ENCODE measurements around the gene STUB1. TPM values are rescaled to one million over a fixed set of nuclear protein-coding genes. Genes with fewer than 3 reads are reported as not detected.
A peak's percentile ranks its signal among the peaks of the same experiment; 100 is the strongest.

The STUB1 gene
- total and polyA plus RNA-seq, 2 donors (not counting 3 experiments of a cell fraction or from before 2014, with no cell fraction given), result 107 to 147 TPM

- intact Hi-C loops (cut with micrococcal nuclease) (no loop called here), dilution Hi-C loops (cut with MboI; ENCODE audit: extremely low pct_ligation_motif_present, low sequenced_read_pairs) (no loop called here)
- Histone ChIP-seq H3K9me1 (replicated peaks; ENCODE audit: control insufficient read depth, extremely low read depth, insufficient read depth, low read length) (no peaks in the 10 kb centered on the region), H4K20me1 (replicated peaks; ENCODE audit: control insufficient read depth, extremely low read depth, insufficient read depth, low read length) (no peaks in the 10 kb centered on the region), H2AFZ (ENCODE audit: low read depth, low read length) (no peak overlapping the region), H3K4me3 (replicated peaks in 1 of 3; ENCODE audit: insufficient read depth in 1 of 3, low read depth in 1 of 3, low read length in 3 of 3) (no peak overlapping the region), H3K36me3 (ENCODE audit: control insufficient read depth in 2 of 2, extremely low read depth in 1 of 2, insufficient read depth in 2 of 2, low read length in 2 of 2) (no peaks in the 10 kb centered on the region), H3K79me2 (ENCODE audit: control insufficient read depth, insufficient read depth, low read length) (no peaks in the 10 kb centered on the region), H3K9ac (replicated peaks; ENCODE audit: extremely low read depth, insufficient read depth, low read length) (no peak overlapping the region), H3K27me3 (ENCODE audit: control insufficient read depth in 2 of 2, insufficient read depth in 2 of 2, low read length in 2 of 2) (no peaks in the 10 kb centered on the region), H3K9me3 (replicated peaks; ENCODE audit: control insufficient read depth, insufficient read depth, low read length) (no peaks in the 10 kb centered on the region), H3K27ac (ENCODE audit: insufficient read depth, low read depth, low read length) (no peak overlapping the region), H3K4me2 (ENCODE audit: insufficient read depth, low read length) (no peak overlapping the region), H3K4me1 (ENCODE audit: control insufficient read depth, extremely low read depth, insufficient read depth, low read length) (peaks cover 27% of the 10 kb centered on the region)
- CTCF ChIA-PET, result interaction anchor here (1.7 to 5.7 kb wide), 3 partner anchors 9 to 64 kb away, joined by 4 to 34 read pairs (median 8); partner anchors contain the start of genes CHTF18, METRN and RPUSD1
- FAIRE-seq, result no peak
- no TSS peak for BruUV-seq (replicated peaks)
- no peak for DNase-seq (ENCODE audit: low read depth, low spot score)
- TF ChIP-seq POLR2A (IDR thresholded peaks at IDR 0.05; ENCODE audit: low read depth, low read length) (peak; percentile 21), MYC (IDR thresholded peaks at IDR 0.05; ENCODE audit: low read depth, low read length) (no peak)
- POLR2A ChIA-PET, result no interaction called here
Observed at GRCh38 chr16:724188-725040, 44.2 kb downstream of the STUB1 start.

- Histone ChIP-seq H3K9me1 (replicated peaks; ENCODE audit: control insufficient read depth, extremely low read depth, insufficient read depth, low read length) (no peaks in the 10 kb centered on the region), H3K9ac (replicated peaks; ENCODE audit: extremely low read depth, insufficient read depth, low read length) (no peak overlapping the region), H3K4me3 (replicated peaks in 1 of 3; ENCODE audit: insufficient read depth in 1 of 3, low read depth in 1 of 3, low read length in 3 of 3) (no peak overlapping the region), H2AFZ (ENCODE audit: low read depth, low read length) (no peak overlapping the region), H3K4me1 (ENCODE audit: control insufficient read depth, extremely low read depth, insufficient read depth, low read length) (peaks cover 25% of the 10 kb centered on the region), H3K27ac (ENCODE audit: insufficient read depth, low read depth, low read length) (no peak overlapping the region), H3K9me3 (replicated peaks; ENCODE audit: control insufficient read depth, insufficient read depth, low read length) (no peaks in the 10 kb centered on the region), H4K20me1 (replicated peaks; ENCODE audit: control insufficient read depth, extremely low read depth, insufficient read depth, low read length) (no peaks in the 10 kb centered on the region), H3K27me3 (ENCODE audit: control insufficient read depth in 2 of 2, insufficient read depth in 2 of 2, low read length in 2 of 2) (no peaks in the 10 kb centered on the region), H3K36me3 (ENCODE audit: control insufficient read depth in 2 of 2, extremely low read depth in 1 of 2, insufficient read depth in 2 of 2, low read length in 2 of 2) (no peaks in the 10 kb centered on the region), H3K79me2 (ENCODE audit: control insufficient read depth, insufficient read depth, low read length) (no peaks in the 10 kb centered on the region), H3K4me2 (ENCODE audit: insufficient read depth, low read length) (no peak overlapping the region)
- ChIA-PET POLR2A (no interaction called here), CTCF (interaction anchor here (1.4 to 5.7 kb wide), 4 partner anchors 9 to 63 kb away, joined by 3 to 34 read pairs (median 6); partner anchors contain the start of genes CHTF18, METRN and RPUSD1)
- TF ChIP-seq MYC (IDR thresholded peaks at IDR 0.05; ENCODE audit: low read depth, low read length) (no peak), CTCF (IDR thresholded peaks at IDR 0.05; ENCODE audit: extremely low read depth in 1 of 2, insufficient read depth in 1 of 2, low read depth in 1 of 2, low read length in 2 of 2) (no peak), JUN (IDR thresholded peaks at IDR 0.05; ENCODE audit: borderline replicate concordance, insufficient read depth, insufficient read length, low read depth) (no peak), POLR2AphosphoS5 (IDR thresholded peaks at IDR 0.05; ENCODE audit: insufficient read depth, low read depth, low read length) (no peak), POLR2A (IDR thresholded peaks at IDR 0.05; ENCODE audit: low read depth, low read length) (no peak), MAX (IDR thresholded peaks at IDR 0.05; ENCODE audit: insufficient read depth, insufficient read length) (no peak)
- BruUV-seq (replicated peaks), result no TSS peak
- dilution Hi-C loops (cut with MboI; ENCODE audit: extremely low pct_ligation_motif_present, low sequenced_read_pairs) (no loop called here), intact Hi-C loops (cut with micrococcal nuclease) (no loop called here)
- no peak for FAIRE-seq
- no peak for DNase-seq (ENCODE audit: low read depth, low spot score)
Observed at GRCh38 chr16:725041-725376, 44.8 kb downstream of the STUB1 start.

Data from endothelial cell of umbilical vein (primary cell).